NCI-H2171 (cell line): ENCODE results near the gene CHN1.

Experiments
- DNase-seq: peaks from one replicate; lab custom pipeline; 2025; lab: John Stamatoyannopoulos, UW

Gene CHN1

GRCh38 chr2:174873471-174873870 lies 131.7 kb downstream of the CHN1 start:
- DNase-seq = no peak

GRCh38 chr2:174870787-174871186 lies 134.4 kb downstream of the CHN1 start:
- no peak for DNase-seq

- DNase-seq = no peak
Observed at GRCh38 chr2:174868878-174869277, 136.3 kb downstream of the CHN1 start.

- no peak for DNase-seq
Observed at GRCh38 chr2:174866421-174866820, 138.8 kb downstream of the CHN1 start.

GRCh38 chr2:174863183-174863582 lies 142.0 kb downstream of the CHN1 start:
- DNase-seq = no peak

GRCh38 chr2:174859563-174860169 lies 145.5 kb downstream of the CHN1 start:
- DNase-seq = no peak

GRCh38 chr2:174858745-174859144 lies 146.4 kb downstream of the CHN1 start:
- DNase-seq = no peak

- DNase-seq = no peak
Observed at GRCh38 chr2:174856447-174856846, 148.7 kb downstream of the CHN1 start.

- peak; percentile 47 for DNase-seq
Observed at GRCh38 chr2:174846941-174847938, 157.9 kb downstream of the CHN1 start.

- peak; percentile 5 for DNase-seq
Observed at GRCh38 chr2:174846218-174846617, 159.0 kb downstream of the CHN1 start.

- peak; percentile 76 for DNase-seq
Observed at GRCh38 chr2:174844295-174844708, 160.9 kb downstream of the CHN1 start.

GRCh38 chr2:174842496-174842895 lies 162.7 kb downstream of the CHN1 start:
- DNase-seq = no peak

- no peak for DNase-seq
Observed at GRCh38 chr2:174841936-174842335, 163.2 kb downstream of the CHN1 start.

- DNase-seq = no peak
Observed at GRCh38 chr2:174841350-174841749, 163.8 kb downstream of the CHN1 start.

GRCh38 chr2:174840436-174840835 lies 164.7 kb downstream of the CHN1 start:
- no peak for DNase-seq

GRCh38 chr2:174839662-174840061 lies 165.5 kb downstream of the CHN1 start:
- no peak for DNase-seq

GRCh38 chr2:174836995-174837390 lies 168.2 kb downstream of the CHN1 start:
- no peak for DNase-seq

GRCh38 chr2:174836377-174836994 lies 168.7 kb downstream of the CHN1 start:
- no peak for DNase-seq

- no peak for DNase-seq
Observed at GRCh38 chr2:174835797-174836255, 169.4 kb downstream of the CHN1 start.

GRCh38 chr2:174833737-174834136 lies 171.4 kb downstream of the CHN1 start:
- DNase-seq = no peak

GRCh38 chr2:174830561-174830960 lies 174.6 kb downstream of the CHN1 start:
- no peak for DNase-seq

- no peak for DNase-seq
Observed at GRCh38 chr2:174829550-174829949, 175.6 kb downstream of the CHN1 start.
